ENCODE data around the gene VAMP8.

Gene VAMP8

GRCh38 chr2:85578243-85579180 lies 1.1 kb downstream of the VAMP8 start:
- no peaks in the 10 kb centered on the region for H4K20me1 ChIP-seq (ENCODE audit: insufficient read depth, low read length, poor library complexity, severe bottlenecking)
- H2AFZ ChIP-seq (ENCODE audit: low read length) = peak overlapping the region; percentile 72
- H3K9me3 ChIP-seq (ENCODE audit: insufficient read depth, low read depth, low read length) = no peaks in the 10 kb centered on the region
- H3K4me1 ChIP-seq (ENCODE audit: insufficient read depth, low read length, poor library complexity, severe bottlenecking) = peaks cover 24% of the 10 kb centered on the region
- peak overlapping the region; percentile 84 for H3K9ac ChIP-seq (ENCODE audit: low read depth, low read length, poor library complexity, severe bottlenecking)
- no peaks in the 10 kb centered on the region for H3K9me2 ChIP-seq (replicated peaks; ENCODE audit: low read depth, low read length)
- TF ChIP-seq, protein P1, sequence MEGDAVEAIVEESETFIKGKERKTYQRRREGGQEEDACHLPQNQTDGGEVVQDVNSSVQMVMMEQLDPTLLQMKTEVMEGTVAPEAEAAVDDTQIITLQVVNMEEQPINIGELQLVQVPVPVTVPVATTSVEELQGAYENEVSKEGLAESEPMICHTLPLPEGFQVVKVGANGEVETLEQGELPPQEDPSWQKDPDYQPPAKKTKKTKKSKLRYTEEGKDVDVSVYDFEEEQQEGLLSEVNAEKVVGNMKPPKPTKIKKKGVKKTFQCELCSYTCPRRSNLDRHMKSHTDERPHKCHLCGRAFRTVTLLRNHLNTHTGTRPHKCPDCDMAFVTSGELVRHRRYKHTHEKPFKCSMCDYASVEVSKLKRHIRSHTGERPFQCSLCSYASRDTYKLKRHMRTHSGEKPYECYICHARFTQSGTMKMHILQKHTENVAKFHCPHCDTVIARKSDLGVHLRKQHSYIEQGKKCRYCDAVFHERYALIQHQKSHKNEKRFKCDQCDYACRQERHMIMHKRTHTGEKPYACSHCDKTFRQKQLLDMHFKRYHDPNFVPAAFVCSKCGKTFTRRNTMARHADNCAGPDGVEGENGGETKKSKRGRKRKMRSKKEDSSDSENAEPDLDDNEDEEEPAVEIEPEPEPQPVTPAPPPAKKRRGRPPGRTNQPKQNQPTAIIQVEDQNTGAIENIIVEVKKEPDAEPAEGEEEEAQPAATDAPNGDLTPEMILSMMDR (conservative IDR thresholded peaks at IDR 0.05; ENCODE audit: low read length) = no peak
- no peak for TF ChIP-seq EZH2phosphoT487 (IDR thresholded peaks at IDR 0.05; ENCODE audit: borderline replicate concordance)
- no peaks in the 10 kb centered on the region for H3F3A ChIP-seq (ENCODE audit: low read depth)
- H3K27me3 ChIP-seq (ENCODE audit: insufficient read depth, low read length, poor library complexity, severe bottlenecking) = no peaks in the 10 kb centered on the region
- H3K4me3 ChIP-seq (ENCODE audit: low read length, poor library complexity, severe bottlenecking) = peak overlapping the region; percentile 84
- peaks cover 40% of the 10 kb centered on the region for H3K79me2 ChIP-seq (ENCODE audit: insufficient read depth, low read length)
- H3K4me2 ChIP-seq (ENCODE audit: low read depth, low read length, poor library complexity, severe bottlenecking) = peak overlapping the region; percentile 85
- H3K36me3 ChIP-seq (ENCODE audit: insufficient read depth, low read length) = no peaks in the 10 kb centered on the region

- peaks cover 30% of the 10 kb centered on the region for H3K4me1 ChIP-seq (ENCODE audit: insufficient read depth, low read length, poor library complexity, severe bottlenecking)
- H3F3A ChIP-seq (ENCODE audit: low read depth) = no peaks in the 10 kb centered on the region
- H4K20me1 ChIP-seq (ENCODE audit: insufficient read depth, low read length, poor library complexity, severe bottlenecking) = no peaks in the 10 kb centered on the region
- no peak for TF ChIP-seq EZH2phosphoT487 (IDR thresholded peaks at IDR 0.05; ENCODE audit: borderline replicate concordance)
- TF ChIP-seq, protein P1 (conservative IDR thresholded peaks at IDR 0.05; ENCODE audit: low read length) = no peak
- peaks cover 40% of the 10 kb centered on the region for H3K79me2 ChIP-seq (ENCODE audit: insufficient read depth, low read length)
- no peaks in the 10 kb centered on the region for H3K36me3 ChIP-seq (ENCODE audit: insufficient read depth, low read length)
- H3K9me3 ChIP-seq (ENCODE audit: insufficient read depth, low read depth, low read length) = no peaks in the 10 kb centered on the region
- peak overlapping the region; percentile 84 for H3K9ac ChIP-seq (ENCODE audit: low read depth, low read length, poor library complexity, severe bottlenecking)
- H3K4me3 ChIP-seq (ENCODE audit: low read length, poor library complexity, severe bottlenecking) = peak overlapping the region; percentile 84
- H2AFZ ChIP-seq (ENCODE audit: low read length) = 0 out of 2 replicates have a peak overlapping the region, but pooled peaks have one; percentile 26
- peak overlapping the region; percentile 85 for H3K4me2 ChIP-seq (ENCODE audit: low read depth, low read length, poor library complexity, severe bottlenecking)
- no peaks in the 10 kb centered on the region for H3K27me3 ChIP-seq (ENCODE audit: insufficient read depth, low read length, poor library complexity, severe bottlenecking)
- H3K9me2 ChIP-seq (replicated peaks; ENCODE audit: low read depth, low read length) = no peaks in the 10 kb centered on the region
Observed at GRCh38 chr2:85579266-85579935, 2.0 kb downstream of the VAMP8 start.

DNA sequence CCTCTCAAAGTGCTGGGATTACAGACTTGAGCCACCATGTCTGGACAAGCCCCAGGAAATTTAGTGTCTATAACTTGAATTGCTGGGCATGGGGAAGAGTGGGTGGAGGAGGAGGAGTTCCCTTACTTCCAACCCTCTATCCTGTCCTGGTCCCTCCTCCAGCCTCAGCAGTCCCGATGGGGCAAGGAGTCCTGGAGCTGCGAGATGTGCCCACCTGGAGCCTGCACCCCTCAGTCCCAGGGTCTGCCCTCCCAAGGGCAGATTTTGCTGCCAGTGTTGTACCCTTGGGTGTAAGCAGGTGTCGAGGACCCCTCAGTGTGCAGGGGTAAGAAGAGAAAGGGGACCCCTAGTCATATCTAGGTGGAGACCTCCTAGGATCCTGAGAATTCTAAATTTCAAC lies 2.8 kb downstream of the VAMP8 start:
- Histone ChIP-seq H3K9me3 (ENCODE audit: insufficient read depth, low read depth, low read length) (no peaks in the 10 kb centered on the region), H4K20me1 (ENCODE audit: insufficient read depth, low read length, poor library complexity, severe bottlenecking) (no peaks in the 10 kb centered on the region), H3K27me3 (ENCODE audit: insufficient read depth, low read length, poor library complexity, severe bottlenecking) (no peaks in the 10 kb centered on the region), H3K4me1 (ENCODE audit: insufficient read depth, low read length, poor library complexity, severe bottlenecking) (peaks cover 38% of the 10 kb centered on the region), H3F3A (ENCODE audit: low read depth) (no peaks in the 10 kb centered on the region), H3K79me2 (ENCODE audit: insufficient read depth, low read length) (peaks cover 48% of the 10 kb centered on the region), H3K9me2 (replicated peaks; ENCODE audit: low read depth, low read length) (no peaks in the 10 kb centered on the region), H3K36me3 (ENCODE audit: insufficient read depth, low read length) (no peaks in the 10 kb centered on the region), H3K4me3 (ENCODE audit: low read length, poor library complexity, severe bottlenecking) (peak overlapping the region; percentile 84), H3K9ac (ENCODE audit: low read depth, low read length, poor library complexity, severe bottlenecking) (peak overlapping the region; percentile 84), H3K4me2 (ENCODE audit: low read depth, low read length, poor library complexity, severe bottlenecking) (peak overlapping the region; percentile 85), H2AFZ (ENCODE audit: low read length) (no peak overlapping the region)
- TF ChIP-seq, protein P1 (conservative IDR thresholded peaks at IDR 0.05; ENCODE audit: low read length) = no peak
- TF ChIP-seq EZH2phosphoT487 (IDR thresholded peaks at IDR 0.05; ENCODE audit: borderline replicate concordance) = no peak
